ENCODE results near the gene RNPEPL1. TPM values are rescaled to one million over a fixed set of nuclear protein-coding genes. Genes with fewer than 3 reads are reported as not detected.

Gene RNPEPL1
- total RNA-seq, 2 experiments from 2014 or later: 39.1 to 40.5 TPM

DNA sequence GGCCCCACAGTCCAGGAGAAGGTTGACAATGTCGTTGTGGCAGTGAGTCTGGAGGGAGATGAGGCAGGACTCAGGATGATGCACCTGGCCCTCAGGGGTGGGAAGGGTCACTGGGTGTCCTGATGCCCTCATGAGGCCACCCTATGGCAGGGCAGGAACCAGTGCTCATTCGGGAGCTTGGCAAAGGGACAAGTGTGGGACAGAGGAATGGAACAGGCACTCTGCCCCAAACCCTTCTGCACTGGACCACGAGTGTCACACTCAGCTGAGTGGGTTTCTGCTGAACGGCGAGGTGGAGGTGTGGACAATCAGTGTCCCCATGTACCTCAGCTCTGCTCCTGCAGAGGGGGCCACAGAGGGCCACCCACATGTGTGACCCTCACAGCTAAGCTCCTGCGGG, 42.5 kb upstream of the RNPEPL1 start:
- Mint-ChIP-seq H3K4me1 (ENCODE audit: low read depth) (peaks cover under 1% of the 10 kb centered on the region), H3K4me3 (no peak overlapping the region), H3K27me3 (peaks cover under 1% of the 10 kb centered on the region), H3K9me3 (peaks cover 24% of the 10 kb centered on the region), H3K36me3 (ENCODE audit: low read depth) (peaks cover 83% of the 10 kb centered on the region), H3K27ac (no peak overlapping the region)
- DNase-seq (no peak), ATAC-seq (no peak)
- intact Hi-C loops (cut with micrococcal nuclease): no loop called here
- TF ChIP-seq, protein P1, sequence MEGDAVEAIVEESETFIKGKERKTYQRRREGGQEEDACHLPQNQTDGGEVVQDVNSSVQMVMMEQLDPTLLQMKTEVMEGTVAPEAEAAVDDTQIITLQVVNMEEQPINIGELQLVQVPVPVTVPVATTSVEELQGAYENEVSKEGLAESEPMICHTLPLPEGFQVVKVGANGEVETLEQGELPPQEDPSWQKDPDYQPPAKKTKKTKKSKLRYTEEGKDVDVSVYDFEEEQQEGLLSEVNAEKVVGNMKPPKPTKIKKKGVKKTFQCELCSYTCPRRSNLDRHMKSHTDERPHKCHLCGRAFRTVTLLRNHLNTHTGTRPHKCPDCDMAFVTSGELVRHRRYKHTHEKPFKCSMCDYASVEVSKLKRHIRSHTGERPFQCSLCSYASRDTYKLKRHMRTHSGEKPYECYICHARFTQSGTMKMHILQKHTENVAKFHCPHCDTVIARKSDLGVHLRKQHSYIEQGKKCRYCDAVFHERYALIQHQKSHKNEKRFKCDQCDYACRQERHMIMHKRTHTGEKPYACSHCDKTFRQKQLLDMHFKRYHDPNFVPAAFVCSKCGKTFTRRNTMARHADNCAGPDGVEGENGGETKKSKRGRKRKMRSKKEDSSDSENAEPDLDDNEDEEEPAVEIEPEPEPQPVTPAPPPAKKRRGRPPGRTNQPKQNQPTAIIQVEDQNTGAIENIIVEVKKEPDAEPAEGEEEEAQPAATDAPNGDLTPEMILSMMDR (IDR thresholded peaks at IDR 0.05): no peak
- ChIA-PET POLR2A (no interaction called here), CTCF (interaction anchor here (1.3 to 1.6 kb wide), 2 partner anchors 12 to 41 kb away, joined by 3 to 6 read pairs; no protein-coding TSS in a partner anchor)

DNA sequence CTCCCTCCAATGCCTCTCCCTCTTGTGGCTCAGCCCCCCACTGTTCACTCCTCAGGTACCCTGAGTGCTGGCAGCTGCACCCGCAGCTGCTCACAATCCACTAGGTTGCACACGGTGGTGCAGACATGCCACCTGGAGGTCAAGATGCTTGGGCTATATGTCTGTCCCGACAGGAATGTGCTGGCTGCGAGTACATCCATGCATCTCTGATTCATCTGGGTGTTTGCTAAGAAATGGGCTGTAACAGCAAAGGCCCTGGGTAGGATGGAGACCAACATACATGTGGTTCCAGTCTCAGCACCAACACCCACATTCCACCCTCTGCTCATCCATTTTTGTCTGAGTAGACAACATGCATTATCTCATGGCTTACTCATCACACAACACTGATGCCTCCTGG, 41.8 kb upstream of the RNPEPL1 start:
- Mint-ChIP-seq H3K4me1 (ENCODE audit: low read depth) (no peaks in the 10 kb centered on the region), H3K36me3 (ENCODE audit: low read depth) (peaks cover 88% of the 10 kb centered on the region), H3K4me3 (no peak overlapping the region), H3K9me3 (peaks cover 29% of the 10 kb centered on the region), H3K27ac (no peak overlapping the region), H3K27me3 (no peaks in the 10 kb centered on the region)
- DNase-seq: no peak
- TF ChIP-seq, protein P1 (IDR thresholded peaks at IDR 0.05): no peak
- no peak for ATAC-seq
- intact Hi-C loops (cut with micrococcal nuclease): no loop called here
- ChIA-PET POLR2A (no interaction called here), CTCF (interaction anchor here (1.3 kb wide), 1 partner anchor 12 kb away, joined by 6 read pairs; no protein-coding TSS in a partner anchor)

DNA sequence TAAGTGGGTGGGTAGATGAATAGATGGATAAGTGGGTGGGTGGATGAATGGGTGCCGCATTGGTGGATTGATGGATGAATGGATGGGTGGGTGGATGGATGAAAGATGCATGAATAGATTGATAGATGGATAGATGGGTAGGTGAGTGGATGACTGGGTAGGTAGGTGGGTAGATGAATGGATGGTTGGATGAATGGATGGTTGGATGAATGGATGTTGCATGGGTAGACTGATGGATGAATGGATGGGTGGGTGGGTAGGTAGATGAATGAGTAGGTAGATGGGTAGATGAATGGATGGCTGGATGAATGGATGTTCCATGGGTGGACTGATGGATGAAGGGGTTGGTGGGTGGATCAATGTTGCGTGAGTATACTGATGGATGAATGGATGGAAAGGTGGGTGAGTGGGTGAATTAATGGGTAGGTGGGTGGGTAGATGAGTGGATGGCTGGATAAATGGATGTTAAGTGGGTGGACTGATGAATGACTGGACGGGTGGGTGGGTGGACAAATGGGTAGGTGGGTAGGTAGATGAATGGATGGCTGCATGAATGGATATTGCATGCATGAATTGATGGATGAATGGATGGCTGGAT, 41.0 kb upstream of the RNPEPL1 start:
- POLR2A ChIA-PET: no interaction called here
- Mint-ChIP-seq H3K9me3 (peaks cover 36% of the 10 kb centered on the region), H3K4me3 (no peak overlapping the region), H3K27ac (no peak overlapping the region), H3K4me1 (ENCODE audit: low read depth) (no peaks in the 10 kb centered on the region), H3K36me3 (ENCODE audit: low read depth) (peaks cover 89% of the 10 kb centered on the region), H3K27me3 (no peaks in the 10 kb centered on the region)
- intact Hi-C loops (cut with micrococcal nuclease): no loop called here
- no peak for DNase-seq
- TF ChIP-seq, protein P1 (IDR thresholded peaks at IDR 0.05): no peak
- ATAC-seq: no peak
- CTCF ChIA-PET: no interaction called here

DNA sequence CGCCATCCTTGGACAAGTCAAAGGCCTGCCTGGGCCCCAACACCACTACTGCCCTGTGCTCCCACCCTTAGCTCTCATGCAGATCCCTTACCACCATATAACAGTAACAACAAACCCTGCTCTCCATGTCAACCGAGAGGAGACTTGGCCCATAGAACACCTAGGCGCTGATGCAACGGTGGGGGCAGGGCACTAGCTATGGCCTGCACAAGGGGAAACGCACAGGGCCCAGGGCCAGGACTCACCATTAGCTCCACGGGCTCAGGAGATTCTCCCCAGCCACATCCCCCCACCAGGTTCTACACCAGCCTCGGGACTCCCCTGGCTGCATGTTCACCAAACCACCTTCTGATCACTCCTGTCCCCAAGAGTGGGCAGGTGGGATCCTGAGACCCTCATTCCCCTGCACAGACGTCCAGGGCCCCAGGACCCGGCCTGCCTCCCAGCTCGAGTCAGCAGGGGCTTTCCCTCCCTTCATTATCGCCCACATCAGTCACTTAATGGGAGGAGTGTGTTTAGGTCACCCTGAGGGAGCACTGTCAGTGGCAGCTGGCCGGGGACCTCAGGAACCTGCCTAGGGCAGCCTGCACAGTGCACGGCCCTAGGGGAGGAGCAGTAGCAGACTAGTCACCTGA, 39.8 kb upstream of the RNPEPL1 start:
- ChIA-PET CTCF (interaction anchor here (2.2 kb wide), 1 partner anchor 15 kb away, joined by 8 read pairs; no protein-coding TSS in a partner anchor), POLR2A (interaction anchor here (0.6 kb wide), 1 partner anchor 95 kb away, joined by 3 read pairs; no protein-coding TSS in a partner anchor)
- TF ChIP-seq, protein P1 (IDR thresholded peaks at IDR 0.05): no peak
- H3K9me3 Mint-ChIP-seq: peaks cover 39% of the 10 kb centered on the region
- H3K27ac Mint-ChIP-seq: no peak overlapping the region
- peaks cover 89% of the 10 kb centered on the region for H3K36me3 Mint-ChIP-seq (ENCODE audit: low read depth)
- DNase-seq (no peak), ATAC-seq (no peak)
- no peaks in the 10 kb centered on the region for H3K4me1 Mint-ChIP-seq (ENCODE audit: low read depth)
- intact Hi-C loops (cut with micrococcal nuclease): no loop called here
- H3K27me3 Mint-ChIP-seq: no peaks in the 10 kb centered on the region
- no peak overlapping the region for H3K4me3 Mint-ChIP-seq

DNA sequence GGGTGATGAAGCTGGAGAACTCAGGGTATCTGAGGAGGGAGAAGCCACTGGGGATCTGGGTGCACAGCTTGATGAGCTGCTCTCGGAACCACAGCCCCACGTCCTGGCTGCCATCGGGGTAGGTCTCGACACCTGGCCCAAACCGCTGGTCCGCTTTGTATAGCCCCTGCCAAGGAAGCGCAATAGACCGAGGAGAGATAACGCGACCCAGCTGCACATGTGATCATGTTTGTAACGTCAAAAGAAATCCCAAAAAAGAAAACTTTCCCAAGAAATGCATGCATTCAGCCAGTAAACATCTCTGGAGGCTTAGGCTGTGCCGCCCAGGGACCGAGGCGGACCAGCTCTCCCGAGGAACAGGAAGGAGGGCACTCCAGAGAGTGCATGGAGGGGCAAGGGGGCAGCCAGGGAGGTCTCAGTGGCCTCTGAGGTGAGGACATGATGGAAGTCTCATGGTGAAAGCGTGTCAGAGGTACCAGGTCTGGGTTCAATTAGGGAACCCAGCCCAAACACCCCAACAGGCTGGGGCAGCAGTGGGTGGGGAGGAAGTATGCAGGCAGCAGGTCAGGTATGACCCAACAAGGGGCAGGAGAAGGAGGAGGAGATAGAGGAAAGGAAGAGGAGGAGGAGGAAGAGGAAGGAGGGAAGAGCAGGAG, 38.8 kb upstream of the RNPEPL1 start:
- Mint-ChIP-seq H3K36me3 (ENCODE audit: low read depth) (peaks cover 90% of the 10 kb centered on the region), H3K27ac (no peak overlapping the region), H3K4me3 (no peak overlapping the region), H3K9me3 (peaks cover 34% of the 10 kb centered on the region), H3K27me3 (no peaks in the 10 kb centered on the region), H3K4me1 (ENCODE audit: low read depth) (no peaks in the 10 kb centered on the region)
- ChIA-PET POLR2A (no interaction called here), CTCF (interaction anchor here (2.2 kb wide), 1 partner anchor 16 kb away, joined by 8 read pairs; no protein-coding TSS in a partner anchor)
- TF ChIP-seq, protein P1 (IDR thresholded peaks at IDR 0.05): no peak
- ATAC-seq: no peak
- no peak for DNase-seq
- intact Hi-C loops (cut with micrococcal nuclease): no loop called here
